ENCODE results near the gene LTF.
A peak's percentile ranks its signal among the peaks of the same experiment; 100 is the strongest.

LTF gene

GRCh38 chr3:46442576-46443530 is 21.9 kb downstream of the LTF start:
- Histone ChIP-seq H3K27ac (ENCODE audit: low read depth, low read length) (no peak overlapping the region), H3K4me1 (ENCODE audit: control insufficient read depth, low read length) (peaks cover 16% of the 10 kb centered on the region), H3K27me3 (ENCODE audit: control insufficient read depth, low read length) (peaks cover 15% of the 10 kb centered on the region), H3K9me2 (replicated peaks; ENCODE audit: control insufficient read depth, low read length) (no peaks in the 10 kb centered on the region), H3K36me3 (ENCODE audit: control insufficient read depth, low read length) (no peaks in the 10 kb centered on the region), H3K4me3 (ENCODE audit: low read length) (no peak overlapping the region), H3F3A (ENCODE audit: control insufficient read depth, insufficient read depth) (no peaks in the 10 kb centered on the region), H4K20me1 (ENCODE audit: control insufficient read depth, insufficient read depth, low read depth, low read length) (no peaks in the 10 kb centered on the region), H3K79me2 (ENCODE audit: control insufficient read depth, low read length) (no peaks in the 10 kb centered on the region), H3K9me3 (ENCODE audit: control insufficient read depth, insufficient read depth, low read length) (no peaks in the 10 kb centered on the region), H3K4me2 (ENCODE audit: low read length) (no peak overlapping the region)
- peak; percentile 61 for TF ChIP-seq CTCF (IDR thresholded peaks at IDR 0.05; ENCODE audit: low read depth, low read length, poor library complexity, severe bottlenecking)
- no peak for TF ChIP-seq EZH2phosphoT487 (IDR thresholded peaks at IDR 0.05; ENCODE audit: borderline replicate concordance, low read length)

GRCh38 chr3:46440531-46441294 is 24.0 kb downstream of the LTF start:
- H3K4me1 ChIP-seq (ENCODE audit: control insufficient read depth, low read length): peaks cover 16% of the 10 kb centered on the region
- H3K79me2 ChIP-seq (ENCODE audit: control insufficient read depth, low read length): no peaks in the 10 kb centered on the region
- no peaks in the 10 kb centered on the region for H3K36me3 ChIP-seq (ENCODE audit: control insufficient read depth, low read length)
- H3K9me3 ChIP-seq (ENCODE audit: control insufficient read depth, insufficient read depth, low read length): no peaks in the 10 kb centered on the region
- H4K20me1 ChIP-seq (ENCODE audit: control insufficient read depth, insufficient read depth, low read depth, low read length): no peaks in the 10 kb centered on the region
- no peaks in the 10 kb centered on the region for H3K9me2 ChIP-seq (replicated peaks; ENCODE audit: control insufficient read depth, low read length)
- no peaks in the 10 kb centered on the region for H3F3A ChIP-seq (ENCODE audit: control insufficient read depth, insufficient read depth)
- peak overlapping the region; percentile 13; the same call in 1 of the 2 replicates for H3K4me3 ChIP-seq (ENCODE audit: low read length)
- no peak for TF ChIP-seq CTCF (IDR thresholded peaks at IDR 0.05; ENCODE audit: low read depth, low read length, poor library complexity, severe bottlenecking)
- no peak for TF ChIP-seq EZH2phosphoT487 (IDR thresholded peaks at IDR 0.05; ENCODE audit: borderline replicate concordance, low read length)
- H3K27ac ChIP-seq (ENCODE audit: low read depth, low read length): no peak overlapping the region
- H3K27me3 ChIP-seq (ENCODE audit: control insufficient read depth, low read length): peaks cover 10% of the 10 kb centered on the region
- H3K4me2 ChIP-seq (ENCODE audit: low read length): peak overlapping the region; percentile 31

- Histone ChIP-seq H3K27me3 (ENCODE audit: control insufficient read depth, low read length) (peaks cover 14% of the 10 kb centered on the region), H3K4me1 (ENCODE audit: control insufficient read depth, low read length) (peaks cover 16% of the 10 kb centered on the region), H3K79me2 (ENCODE audit: control insufficient read depth, low read length) (no peaks in the 10 kb centered on the region), H3F3A (ENCODE audit: control insufficient read depth, insufficient read depth) (no peaks in the 10 kb centered on the region), H3K27ac (ENCODE audit: low read depth, low read length) (no peak overlapping the region), H3K4me3 (ENCODE audit: low read length) (no peak overlapping the region), H3K9me3 (ENCODE audit: control insufficient read depth, insufficient read depth, low read length) (no peaks in the 10 kb centered on the region), H3K36me3 (ENCODE audit: control insufficient read depth, low read length) (no peaks in the 10 kb centered on the region), H3K9me2 (replicated peaks; ENCODE audit: control insufficient read depth, low read length) (no peaks in the 10 kb centered on the region), H3K4me2 (ENCODE audit: low read length) (no peak overlapping the region), H4K20me1 (ENCODE audit: control insufficient read depth, insufficient read depth, low read depth, low read length) (no peaks in the 10 kb centered on the region)
- no peak for TF ChIP-seq CTCF (IDR thresholded peaks at IDR 0.05; ENCODE audit: low read depth, low read length, poor library complexity, severe bottlenecking)
- TF ChIP-seq EZH2phosphoT487 (IDR thresholded peaks at IDR 0.05; ENCODE audit: borderline replicate concordance, low read length): no peak
Observed at GRCh38 chr3:46438831-46439230, 25.9 kb downstream of the LTF start.
